Activated CD4-positive, CD25-positive, alpha-beta regulatory T cell treated with anti-CD3 and anti-CD28 coated beads, Interleukin-2, amount 50 U/mL, for 16 hours (primary cell): ENCODE measurements around the gene COL6A6.

Experiments
- DNase-seq: peaks from one replicate; pipeline ENCODE4 v3.0.0-alpha.2; 2020; ENCODE audit warnings: low read depth, low spot score

COL6A6 gene

GRCh38 chr3:130516645-130517512 lies at the start of gene COL6A6:
Gene COL6A6 (plus strand): TSS chr3:130517177. CDS start chr3:130560365, 43,188 bp downstream.
- DNase-seq, result no peak

- DNase-seq, result no peak
These were observed 48.7 kb upstream of the COL6A6 start for GRCh38 chr3:130468311-130468710.

GRCh38 chr3:130470126-130470525 lies 46.9 kb upstream of the COL6A6 start:
- DNase-seq, result no peak

- no peak for DNase-seq
These were observed 43.6 kb upstream of the COL6A6 start for GRCh38 chr3:130473416-130473815.

GRCh38 chr3:130480736-130481135 lies 36.2 kb upstream of the COL6A6 start:
- DNase-seq, result no peak

- DNase-seq, result no peak
These were observed 28.7 kb upstream of the COL6A6 start for GRCh38 chr3:130488288-130488687.

- DNase-seq, result no peak
These were observed 28.1 kb upstream of the COL6A6 start for GRCh38 chr3:130488769-130489450.

- DNase-seq, result no peak
These were observed 26.7 kb upstream of the COL6A6 start for GRCh38 chr3:130490241-130490640.

GRCh38 chr3:130491431-130491830 lies 25.5 kb upstream of the COL6A6 start:
- no peak for DNase-seq

GRCh38 chr3:130504701-130505100 lies 12.3 kb upstream of the COL6A6 start:
- DNase-seq, result no peak

- no peak for DNase-seq
These were observed 10.9 kb upstream of the COL6A6 start for GRCh38 chr3:130506031-130506430.

GRCh38 chr3:130507746-130508145 lies 9.2 kb upstream of the COL6A6 start:
- DNase-seq, result no peak

- DNase-seq, result no peak
These were observed 8.0 kb upstream of the COL6A6 start for GRCh38 chr3:130509008-130509407.

GRCh38 chr3:130514681-130515080 lies 2.3 kb upstream of the COL6A6 start:
- no peak for DNase-seq

GRCh38 chr3:130515755-130516154 lies 1.2 kb upstream of the COL6A6 start:
- no peak for DNase-seq

GRCh38 chr3:130517602-130518001 lies 625 bp downstream of the COL6A6 start:
- DNase-seq, result no peak

- DNase-seq, result no peak
These were observed 2.8 kb downstream of the COL6A6 start for GRCh38 chr3:130519754-130520153.

- no peak for DNase-seq
These were observed 5.4 kb downstream of the COL6A6 start for GRCh38 chr3:130522399-130522798.

GRCh38 chr3:130527426-130527825 lies 10.4 kb downstream of the COL6A6 start:
- no peak for DNase-seq

- no peak for DNase-seq
These were observed 11.1 kb downstream of the COL6A6 start for GRCh38 chr3:130528120-130528519.

GRCh38 chr3:130529486-130530215 lies 12.7 kb downstream of the COL6A6 start:
- no peak for DNase-seq

- DNase-seq, result no peak
These were observed 16.3 kb downstream of the COL6A6 start for GRCh38 chr3:130533247-130533646.
